Islet precursor cell (in vitro differentiated cells): ENCODE data around the gene MBOAT7.

Experiments
- DNase-seq: peaks from one replicate; pipeline ENCODE4 v3.0.0-alpha.2; 2018

The MBOAT7 gene

DNA sequence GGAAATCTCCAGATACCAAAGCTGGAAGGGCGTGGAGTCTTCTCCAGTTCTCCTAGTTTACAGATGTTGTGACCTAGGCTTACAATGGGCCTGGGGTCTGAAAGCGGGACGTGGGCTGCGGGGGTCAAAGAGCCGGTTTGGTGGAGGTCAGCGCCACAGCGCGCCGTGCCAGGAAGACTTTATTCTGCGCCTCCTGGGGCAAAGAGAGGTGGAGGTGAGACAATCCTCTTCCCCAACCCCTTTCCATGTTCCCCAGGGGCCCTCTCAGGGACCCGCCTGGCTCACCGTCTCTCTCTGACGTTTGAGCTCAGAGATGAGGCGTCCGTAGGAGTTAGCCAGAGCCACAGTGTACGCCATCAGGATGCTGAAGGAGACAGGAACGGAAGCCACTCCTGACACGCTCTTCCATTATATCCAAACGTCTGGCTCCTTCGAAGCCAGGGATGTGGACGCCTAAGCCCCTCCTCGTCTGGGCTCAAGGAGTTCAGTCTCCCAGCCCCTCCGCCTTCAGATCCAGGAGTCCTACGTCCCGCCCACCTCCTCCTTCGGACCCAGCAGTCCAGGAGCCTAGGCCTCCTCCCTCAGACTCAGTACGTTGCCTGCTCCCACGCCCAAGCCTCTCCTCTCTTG, 29.1 kb downstream of the MBOAT7 start:
- no peak for DNase-seq

DNA sequence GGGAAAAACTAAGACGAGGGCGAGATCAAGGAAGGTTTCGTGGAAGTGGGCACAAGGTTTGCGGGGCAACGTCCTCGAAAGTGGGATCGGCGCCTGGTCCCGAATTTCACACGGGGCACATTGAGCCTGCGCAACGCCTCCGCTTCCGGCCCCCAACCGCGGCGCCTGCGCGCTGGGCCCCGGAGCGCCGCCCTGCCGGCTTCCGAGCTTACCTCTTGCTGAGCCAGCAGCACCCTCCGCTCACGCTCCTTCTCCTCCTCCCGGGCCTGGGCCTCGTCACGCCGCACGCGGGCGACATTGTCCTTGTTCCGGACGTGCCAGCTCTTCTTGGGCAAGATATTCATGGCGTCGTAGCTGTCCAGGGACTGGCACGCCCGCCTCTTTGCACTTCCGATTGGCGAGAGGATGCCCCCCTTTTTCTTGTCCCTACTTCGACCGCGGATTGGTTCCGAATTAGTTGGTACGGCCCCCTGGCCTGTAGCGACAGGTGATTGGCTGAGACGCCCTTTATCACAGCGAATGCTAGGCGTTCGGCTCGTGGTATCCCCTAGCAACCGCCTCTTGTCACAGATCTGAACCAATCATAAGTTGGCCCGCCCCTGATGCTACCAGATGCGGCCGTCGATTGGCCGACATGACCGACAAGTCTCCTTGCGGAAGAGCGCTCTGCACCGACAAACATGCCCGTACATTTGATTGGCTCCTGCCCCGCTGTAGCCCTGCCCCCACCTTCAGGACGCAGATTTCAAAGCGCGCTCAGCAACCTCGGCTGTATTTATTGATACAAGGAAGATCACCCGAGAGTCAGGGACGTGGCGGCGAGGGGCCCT, 29.8 kb downstream of the MBOAT7 start, which contains the start of gene LENG1:
Gene LENG1 (minus strand): TSS at position 370 of the 830 bp plus-strand sequence. CDS start 26 bp downstream, at position 344.
- DNase-seq: peak; percentile 100

DNA sequence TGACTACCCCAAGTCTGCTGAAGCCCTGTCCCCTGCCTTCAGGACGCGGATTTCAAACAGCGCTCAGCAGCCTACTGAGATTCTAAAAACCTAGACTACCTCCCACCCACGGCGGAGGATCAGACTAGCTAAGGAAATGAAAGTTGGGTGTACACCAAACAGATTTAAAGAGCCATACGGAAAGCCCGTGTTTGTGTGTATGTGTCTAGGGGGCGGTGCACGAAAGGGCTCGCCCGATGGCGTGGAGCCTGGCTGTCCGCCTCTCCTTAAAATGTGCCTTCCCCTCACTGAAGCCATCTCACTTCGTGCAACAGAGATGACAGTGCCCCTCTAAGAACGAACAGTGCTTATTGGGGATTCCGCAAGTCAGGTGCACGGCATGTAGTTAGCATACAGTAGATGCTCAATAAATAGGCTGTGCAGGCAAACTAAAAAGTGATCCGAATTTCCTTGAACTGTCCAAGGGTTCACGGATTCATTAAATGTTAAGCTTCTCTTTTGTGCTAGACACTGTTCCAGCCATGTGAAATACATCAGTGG, 30.5 kb downstream of the MBOAT7 start:
- no peak for DNase-seq

DNA sequence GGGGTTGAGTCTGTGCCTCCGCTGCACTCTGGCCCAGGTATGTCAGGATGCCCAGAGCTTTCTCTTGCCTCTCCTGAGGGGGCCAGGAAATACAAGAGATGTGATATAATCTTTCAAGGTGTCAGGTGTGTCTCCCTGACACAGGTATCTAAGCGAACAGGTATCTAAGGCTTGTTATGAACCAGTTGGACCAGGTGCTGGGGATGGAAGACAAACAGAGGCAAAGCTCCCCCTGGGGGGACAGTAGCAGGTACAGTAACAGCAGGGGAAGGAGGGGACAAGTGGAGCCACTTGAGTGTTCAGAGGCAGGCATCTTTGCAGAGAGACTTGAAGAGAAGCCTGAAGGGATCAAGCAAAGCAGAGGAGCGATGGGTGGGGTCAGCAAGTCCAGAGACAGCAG, 32.4 kb downstream of the MBOAT7 start:
- no peak for DNase-seq

DNA sequence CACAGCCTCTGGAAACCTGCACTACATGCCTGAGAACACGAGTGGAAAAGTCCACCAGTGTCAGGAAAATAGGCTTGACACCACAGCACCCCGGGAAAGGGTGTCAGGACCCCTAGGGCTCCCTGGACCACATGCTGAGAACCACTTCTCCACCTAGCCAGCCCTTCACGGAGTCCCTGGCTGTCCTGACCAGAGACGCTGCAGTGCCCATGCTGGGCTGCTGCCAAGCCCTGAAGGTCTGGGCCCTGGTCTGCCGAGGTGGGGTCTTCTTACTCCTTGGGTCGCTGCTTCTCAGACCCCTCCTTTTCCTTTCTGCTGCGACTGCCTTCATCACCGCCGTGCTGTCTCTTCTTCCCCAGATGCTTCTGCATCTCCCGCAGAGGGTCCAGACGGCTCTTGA, 32.9 kb downstream of the MBOAT7 start:
- DNase-seq: no peak

DNA sequence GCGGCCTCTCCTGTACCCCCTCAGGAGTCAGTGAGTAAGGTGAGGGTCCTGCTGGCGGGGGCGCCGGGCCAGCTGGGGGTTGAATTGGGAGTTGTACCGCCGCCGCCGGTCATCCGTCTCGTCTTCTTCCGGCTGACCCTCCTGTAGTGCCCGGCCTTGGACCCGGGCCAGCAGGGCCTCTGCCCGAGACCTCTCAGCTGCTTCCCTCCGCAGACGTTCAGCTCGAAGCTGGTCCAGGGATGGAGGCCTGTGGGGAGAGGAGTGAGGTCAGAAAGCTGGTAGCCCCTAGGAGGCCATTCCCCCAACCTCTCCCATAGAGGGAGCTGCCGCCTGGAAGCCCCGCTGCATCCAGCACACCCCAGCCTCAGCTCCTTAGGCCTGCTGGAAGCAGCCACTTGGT, 33.7 kb downstream of the MBOAT7 start:
- DNase-seq: no peak

DNA sequence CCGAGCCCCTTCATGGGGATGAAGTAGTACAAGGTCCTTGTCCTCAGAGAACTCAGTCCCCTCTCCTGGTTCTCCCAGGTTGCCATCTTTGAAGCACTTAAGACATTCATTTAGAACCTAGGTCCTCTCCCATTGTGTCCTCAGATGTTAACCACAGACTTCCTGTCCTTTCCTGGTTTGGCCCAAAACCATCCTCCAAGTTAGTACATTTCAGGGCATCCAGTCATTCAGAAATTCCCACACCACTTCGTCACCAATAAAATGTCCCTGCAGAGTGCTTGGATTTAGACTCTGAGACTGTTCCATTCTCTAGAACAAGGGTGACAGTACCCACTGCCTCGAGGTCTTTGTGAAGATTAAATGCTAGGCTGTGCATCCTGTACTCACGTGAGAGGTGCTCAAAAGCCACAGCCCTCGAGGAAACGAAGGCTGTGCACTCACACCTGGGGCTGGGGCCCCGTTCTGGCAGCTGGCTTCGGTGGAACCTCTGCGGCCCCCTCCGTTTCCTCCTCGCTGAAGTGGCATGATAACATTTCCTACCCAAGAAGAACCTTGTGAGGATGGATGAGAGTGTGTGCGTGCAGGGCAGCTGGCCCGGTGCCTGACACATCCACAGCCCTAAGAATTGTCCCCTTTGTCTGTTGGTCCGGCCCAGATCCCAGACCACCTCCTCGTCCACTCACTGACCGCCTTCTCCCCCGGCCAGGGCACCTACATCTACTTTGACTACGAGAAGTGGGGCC, 34.6 kb downstream of the MBOAT7 start:
- DNase-seq: no peak

DNA sequence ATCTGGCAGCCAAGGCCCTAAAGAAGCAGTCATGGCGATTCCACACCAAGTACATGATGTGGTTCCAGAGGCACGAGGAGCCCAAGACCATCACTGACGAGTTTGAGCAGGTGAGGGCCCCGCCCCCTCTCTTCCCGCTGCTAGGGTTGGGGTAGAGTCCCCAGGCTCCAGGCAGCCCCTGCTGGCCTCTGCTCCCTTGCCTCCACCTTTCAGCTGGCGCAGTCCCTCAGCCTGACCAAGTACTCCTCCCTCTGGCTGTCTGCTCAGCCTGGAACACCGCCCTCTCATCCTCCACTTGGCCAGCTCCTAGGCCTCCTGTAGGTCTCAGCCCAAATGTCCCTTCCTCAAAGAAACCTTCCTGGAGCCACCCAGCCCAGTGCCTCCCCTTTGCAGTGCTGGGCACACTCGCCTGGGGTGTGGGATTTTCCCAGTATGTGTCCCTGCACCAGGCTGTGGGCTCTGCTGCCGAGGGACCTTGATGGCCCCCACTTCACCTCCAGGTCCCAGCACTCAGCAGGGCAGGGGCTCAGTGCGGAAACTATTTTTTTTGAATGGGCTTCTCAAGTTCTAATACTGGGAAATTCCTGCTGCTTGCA, 35.6 kb downstream of the MBOAT7 start:
- DNase-seq: no peak

DNA sequence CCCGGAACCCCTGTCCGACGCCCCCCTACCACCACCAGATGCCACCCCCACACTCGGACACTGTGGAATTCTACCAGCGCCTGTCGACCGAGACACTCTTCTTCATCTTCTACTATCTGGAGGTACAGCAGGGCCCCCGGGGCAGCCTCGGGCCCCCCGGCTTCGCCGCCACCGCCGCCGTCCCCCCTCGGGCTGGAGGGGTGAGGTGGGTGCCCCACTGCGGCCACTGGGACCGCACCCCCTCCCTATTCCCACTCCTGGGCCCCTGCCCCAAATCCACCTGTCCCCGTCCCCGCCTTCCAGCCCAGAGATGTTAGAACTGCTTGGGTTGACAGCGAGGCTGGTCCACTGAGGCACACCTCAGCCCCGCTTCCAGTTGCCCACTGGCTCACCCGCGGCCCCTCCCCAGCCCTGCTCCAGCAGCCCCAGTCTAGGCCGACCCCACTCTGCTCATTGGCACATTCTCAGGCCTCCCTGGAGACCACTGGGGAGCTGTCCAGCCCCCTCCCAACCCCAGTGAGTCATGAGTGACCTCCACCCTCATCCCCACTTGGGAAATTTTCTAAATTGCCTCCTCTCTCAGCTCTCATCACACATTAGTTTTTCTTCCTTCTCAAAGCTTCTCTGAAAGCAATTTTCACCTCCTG, 36.4 kb downstream of the MBOAT7 start:
- no peak for DNase-seq

DNA sequence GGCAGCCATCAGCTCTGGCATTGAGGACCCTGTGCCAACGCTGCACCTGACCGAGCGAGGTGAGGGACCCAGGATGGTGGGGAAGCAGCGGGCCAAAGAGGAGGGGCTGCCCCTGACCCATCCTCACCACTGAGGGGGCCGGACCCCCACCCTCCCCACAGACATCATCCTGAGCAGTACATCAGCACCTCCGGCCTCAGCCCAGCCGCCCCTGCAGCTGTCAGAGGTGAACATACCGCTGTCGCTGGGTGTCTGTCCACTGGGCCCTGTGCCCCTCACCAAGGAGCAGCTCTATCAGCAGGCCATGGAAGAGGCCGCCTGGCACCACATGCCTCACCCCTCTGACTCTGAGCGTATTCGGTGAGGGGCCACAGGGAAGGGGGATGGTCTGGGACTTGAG, 37.1 kb downstream of the MBOAT7 start:
- no peak for DNase-seq

DNA sequence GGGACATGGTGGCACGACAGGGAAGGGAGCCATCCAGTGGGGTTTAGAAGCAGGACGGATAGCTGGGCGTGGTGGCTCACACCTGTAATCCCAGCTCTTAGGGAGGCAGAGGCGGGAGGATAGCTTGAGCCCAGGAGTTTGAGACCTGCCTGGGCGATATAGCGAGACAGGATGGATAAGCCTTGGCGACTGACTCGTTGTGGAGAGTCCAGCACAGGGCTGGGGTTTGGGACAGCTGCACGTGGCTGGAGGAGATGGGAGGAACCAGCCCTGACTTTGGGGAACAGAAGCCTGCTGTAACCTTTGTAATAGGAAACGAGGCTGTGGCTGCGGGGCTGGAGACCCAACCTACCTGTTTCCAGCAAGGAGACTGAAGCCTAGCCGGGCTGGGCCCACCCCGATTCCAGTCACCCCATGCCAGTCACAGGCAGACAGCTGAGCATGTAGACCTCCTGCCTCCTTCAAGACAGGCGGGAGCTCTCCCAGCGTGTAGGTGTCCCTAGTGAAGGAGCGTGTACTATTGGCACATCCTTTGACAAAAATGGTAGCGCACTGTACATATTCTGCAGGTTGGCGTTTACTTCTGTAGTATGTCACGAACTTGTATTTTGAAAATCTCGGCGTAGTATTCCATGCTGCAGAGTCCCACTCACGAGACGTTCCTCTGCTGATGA, 37.9 kb downstream of the MBOAT7 start:
- DNase-seq: no peak

DNA sequence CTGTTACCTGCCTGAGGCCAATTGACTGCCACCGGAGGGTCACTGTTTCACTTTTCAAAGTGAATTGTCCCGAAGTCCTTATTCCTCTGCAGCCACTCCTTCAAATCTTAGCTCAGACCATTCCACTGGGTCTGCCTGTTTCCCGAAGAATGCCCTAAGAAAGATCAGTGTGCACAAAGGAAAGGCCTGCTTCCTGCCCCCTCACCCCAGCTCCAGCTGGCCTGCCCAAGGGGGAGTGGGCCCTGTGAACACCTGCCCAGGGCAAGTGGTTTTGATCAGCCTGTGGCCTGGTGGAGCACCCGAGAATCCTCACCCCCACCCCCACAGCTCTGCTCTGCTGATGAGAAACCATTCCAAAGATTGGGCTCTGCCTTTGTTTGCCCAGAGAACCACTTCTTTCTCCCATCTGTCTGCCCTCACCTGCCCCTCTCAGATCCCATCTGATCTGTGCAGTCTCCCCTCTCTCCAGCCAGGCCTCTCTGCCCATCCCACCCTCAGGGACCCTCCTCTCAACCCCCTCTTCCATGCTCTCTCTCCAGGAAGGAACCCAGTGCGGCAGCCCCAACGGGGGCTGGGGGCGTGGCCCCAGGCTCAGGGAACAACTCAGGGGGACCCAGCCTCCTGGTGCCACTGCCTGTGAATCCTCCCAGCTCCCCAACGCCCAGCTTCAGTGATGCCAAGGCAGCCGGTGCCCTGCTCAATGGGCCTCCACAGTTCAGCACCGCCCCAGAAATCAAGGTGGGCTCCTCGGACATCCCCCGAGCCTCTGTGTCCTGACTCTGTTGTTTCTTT, 40.2 kb downstream of the MBOAT7 start:
- no peak for DNase-seq

DNA sequence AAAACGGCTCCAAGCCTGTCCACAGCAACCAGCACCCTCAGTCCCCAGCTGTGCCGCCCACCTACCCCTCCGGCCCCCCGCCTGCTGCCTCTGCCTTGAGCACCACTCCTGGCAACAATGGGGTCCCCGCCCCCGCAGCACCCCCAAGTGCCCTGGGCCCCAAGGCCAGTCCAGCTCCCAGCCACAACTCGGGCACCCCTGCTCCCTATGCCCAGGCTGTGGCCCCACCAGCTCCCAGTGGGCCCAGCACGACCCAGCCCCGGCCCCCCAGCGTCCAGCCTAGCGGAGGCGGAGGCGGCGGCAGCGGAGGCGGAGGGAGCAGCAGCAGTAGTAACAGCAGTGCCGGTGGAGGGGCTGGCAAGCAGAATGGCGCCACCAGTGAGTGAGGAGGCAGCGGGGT, 41.2 kb downstream of the MBOAT7 start:
- DNase-seq: no peak

DNA sequence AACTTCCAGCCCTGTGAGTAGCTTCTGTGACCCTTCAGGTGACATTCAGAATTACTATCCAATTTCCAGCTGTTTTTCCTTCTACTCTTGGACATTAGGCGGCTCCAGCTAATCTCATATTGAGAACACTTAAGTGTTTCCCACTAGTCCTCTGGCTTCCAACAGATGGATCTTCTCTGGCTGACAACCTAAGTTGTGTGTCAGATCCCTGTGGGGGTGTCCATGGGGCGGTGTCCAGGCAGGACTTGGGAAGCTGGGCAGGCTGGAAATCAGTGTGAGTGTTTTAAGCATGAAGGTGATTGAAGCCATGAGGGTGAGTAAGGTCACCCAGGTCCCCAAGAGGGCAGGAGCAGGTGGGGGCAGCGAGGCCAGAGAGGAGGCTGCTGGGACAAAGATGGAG, 41.7 kb downstream of the MBOAT7 start:
- no peak for DNase-seq

DNA sequence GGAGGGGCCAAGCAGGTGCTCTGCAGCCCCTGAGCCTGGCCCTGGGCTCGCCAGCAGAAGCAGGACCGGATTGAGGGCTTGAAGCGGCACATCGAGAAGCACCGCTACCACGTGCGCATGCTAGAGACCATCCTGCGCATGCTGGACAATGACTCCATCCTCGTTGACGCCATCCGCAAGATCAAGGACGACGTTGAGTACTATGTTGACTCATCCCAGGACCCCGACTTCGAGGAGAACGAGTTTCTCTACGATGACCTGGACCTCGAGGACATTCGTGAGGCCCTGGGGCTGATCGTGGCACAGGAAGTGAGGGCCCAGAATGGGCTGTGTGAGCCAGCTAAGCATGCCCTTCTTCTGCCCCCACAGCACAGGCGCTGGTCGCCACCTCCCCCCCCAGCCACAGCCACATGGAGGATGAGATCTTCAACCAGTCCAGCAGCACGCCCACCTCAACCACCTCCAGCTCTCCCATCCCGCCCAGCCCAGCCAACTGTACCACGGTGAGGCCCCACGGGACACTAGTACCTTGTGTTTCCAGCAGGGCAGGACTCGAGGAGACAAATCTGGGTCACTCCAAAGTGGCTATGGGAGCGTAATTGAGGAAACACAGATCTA, 43.7 kb downstream of the MBOAT7 start:
- no peak for DNase-seq

DNA sequence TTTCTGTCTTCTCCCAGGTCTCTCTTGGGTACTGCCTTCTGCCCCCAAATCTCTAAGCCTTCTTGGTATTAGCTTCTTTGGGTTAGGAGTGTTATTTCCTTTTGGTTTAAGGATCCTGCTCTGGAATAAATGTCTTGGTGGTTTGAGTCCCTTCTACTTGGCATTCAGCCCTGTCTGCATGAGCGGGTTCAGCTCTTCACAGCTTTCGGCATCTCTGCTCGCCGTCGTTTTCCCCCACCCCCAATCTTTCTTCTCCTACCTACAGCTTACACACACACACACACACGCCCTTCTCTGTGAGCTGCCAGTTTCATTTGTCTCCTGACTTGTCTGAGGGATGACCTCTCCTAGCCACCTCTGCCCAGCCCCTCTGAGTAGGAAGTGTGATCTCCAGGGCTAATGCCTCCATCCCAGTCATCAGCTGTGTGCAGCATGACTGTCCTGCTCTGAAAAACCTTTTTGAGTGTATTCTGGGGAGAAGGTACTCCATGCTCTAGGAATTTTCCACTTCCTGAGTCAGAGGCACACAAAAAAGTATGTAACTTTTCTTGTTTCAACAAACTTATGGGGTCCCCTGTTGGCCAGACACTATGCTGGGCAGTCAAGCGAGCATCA, 47.1 kb downstream of the MBOAT7 start:
- no peak for DNase-seq

DNA sequence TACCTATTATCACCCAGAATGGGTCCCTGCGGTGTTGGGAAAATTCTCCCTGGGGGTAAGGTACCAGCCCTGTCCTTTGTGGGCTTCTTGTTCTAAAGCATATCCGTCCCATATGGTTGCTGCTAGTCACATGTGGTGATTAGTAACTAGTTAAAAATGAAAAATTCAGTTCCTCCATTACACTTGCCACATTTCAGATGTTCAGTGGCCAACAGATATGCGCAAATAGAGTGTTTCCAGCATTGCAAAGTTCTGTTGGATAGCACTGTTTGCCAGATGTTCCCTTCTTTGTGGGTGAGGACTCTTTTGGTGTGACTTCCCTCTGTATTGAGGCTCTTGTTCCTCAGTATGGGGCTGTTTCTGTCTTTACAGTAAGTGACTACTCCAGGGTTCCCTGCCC, 48.0 kb downstream of the MBOAT7 start:
- no peak for DNase-seq

DNA sequence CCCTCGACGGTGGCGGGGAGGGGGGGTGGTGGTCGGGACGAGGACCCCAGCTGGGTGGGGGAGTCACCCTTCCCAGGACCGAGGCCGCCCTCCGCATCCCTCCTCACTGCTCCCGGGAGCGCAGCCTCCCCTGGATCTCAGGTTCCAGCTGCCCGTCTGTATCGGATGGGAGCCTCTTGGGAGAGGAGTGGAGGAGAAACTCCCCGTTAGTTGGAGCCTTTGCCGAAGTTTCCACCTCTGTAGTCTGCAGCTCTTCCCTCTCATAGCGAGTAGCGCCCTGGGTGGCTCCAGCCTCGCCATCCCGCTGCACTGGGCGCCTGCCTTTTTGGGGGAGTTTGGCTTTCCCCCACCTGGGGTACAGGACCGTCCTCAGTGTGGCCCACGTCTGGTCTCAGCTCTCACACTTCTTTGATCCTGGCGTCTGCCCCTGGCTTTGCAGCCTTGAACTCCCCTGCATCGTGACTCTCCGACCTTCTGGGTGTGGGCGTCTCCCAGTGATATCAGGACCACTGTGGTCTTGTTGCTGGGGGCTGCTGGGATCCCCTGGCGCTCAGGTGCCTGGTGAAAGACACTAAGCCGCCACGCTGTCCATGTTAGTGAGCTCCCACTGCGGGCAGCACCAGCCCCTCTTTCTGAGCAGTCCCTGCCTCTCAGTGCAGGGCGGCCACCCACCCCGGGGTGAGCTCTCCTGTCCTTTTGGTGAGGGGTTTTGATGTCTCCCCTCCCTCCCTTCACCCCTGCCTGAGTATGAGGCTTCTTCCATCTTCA, 50.7 kb downstream of the MBOAT7 start:
- no peak for DNase-seq

DNA sequence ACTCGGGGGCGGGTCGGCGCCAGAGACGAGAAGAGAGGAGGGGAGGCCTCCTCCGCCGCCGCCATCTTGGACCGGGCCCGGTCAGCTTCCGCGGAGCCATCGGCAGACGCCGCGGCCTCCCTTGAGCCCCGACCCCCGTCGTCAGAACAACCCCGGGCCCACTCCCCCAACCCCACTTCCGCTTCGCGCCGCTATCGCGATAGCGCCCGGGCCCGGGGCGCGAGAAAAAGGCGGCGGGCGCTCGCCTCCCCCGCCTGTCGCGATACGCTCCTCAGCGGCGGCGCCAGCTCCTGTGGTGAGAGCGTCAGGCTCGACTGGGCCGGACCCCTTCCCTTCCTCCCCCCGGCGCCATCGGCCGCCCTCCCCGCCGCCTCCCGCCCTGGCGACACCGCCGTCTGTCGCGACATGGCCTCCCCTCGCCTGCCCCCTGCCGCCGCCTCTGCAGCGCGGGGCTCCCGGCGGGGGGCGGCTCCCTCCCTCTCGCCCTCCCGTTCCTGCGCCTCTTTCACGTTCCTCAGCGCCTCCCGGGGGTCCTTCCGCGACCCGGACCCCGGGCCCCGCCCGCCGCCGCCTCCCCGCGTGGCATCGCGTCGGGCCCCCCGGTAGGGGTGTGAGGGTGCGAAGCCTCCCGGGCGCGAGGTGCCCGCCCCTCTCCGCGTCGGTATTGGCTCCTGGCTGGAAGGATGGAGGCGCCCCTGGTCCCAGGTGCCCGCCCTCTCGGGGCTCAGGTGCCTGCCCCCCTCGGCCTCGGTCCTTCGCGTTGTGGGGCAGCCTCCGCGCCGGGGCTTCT, 51.5 kb downstream of the MBOAT7 start, which contains the start of gene CNOT3:
Gene CNOT3 (plus strand): TSS at position 64 of the 790 bp plus-strand sequence. CDS start 5,217 bp downstream, outside the sequence.
- no peak for DNase-seq
